ENCODE measurements around the gene RASSF10. TPM values are rescaled to one million over a fixed set of nuclear protein-coding genes. Genes with fewer than 3 reads are reported as not detected.

The RASSF10 gene
- total RNA-seq, 1 experiment from 2014 or later, result 10.0 TPM

DNA sequence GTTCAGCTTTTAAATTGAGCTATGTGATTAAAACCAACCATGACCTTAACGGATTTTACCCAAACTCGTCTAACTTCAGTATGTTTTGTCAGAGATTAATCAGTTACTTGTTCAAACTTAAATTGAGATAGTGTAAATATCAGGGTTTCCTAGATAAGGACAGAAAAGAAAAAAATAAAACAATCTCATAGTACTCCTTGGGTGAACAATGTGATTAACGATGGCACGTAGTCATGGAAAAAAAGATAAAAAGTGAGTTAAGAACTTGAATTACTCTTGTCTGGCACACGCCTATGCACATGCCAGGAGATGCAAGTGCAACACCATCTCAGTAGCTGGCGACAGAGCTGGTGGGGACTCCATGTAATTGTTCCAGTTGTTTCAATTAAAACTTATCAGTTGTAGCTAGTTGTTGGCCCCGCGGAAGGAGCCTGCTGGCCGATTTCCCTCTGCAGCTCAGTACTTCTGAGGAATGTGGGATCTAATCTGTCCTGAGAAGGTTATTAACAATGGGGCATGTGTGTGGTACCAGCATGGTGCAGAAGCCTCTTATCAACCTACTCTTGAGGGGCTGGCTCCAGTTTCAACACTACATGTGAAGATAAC is 3.0 kb downstream of the RASSF10 start:
- H3K4me1 Mint-ChIP-seq (ENCODE audit: low read depth, unreplicated experiment), result peaks cover 69% of the 10 kb centered on the region
- H3K27ac Mint-ChIP-seq (ENCODE audit: unreplicated experiment), result peak overlapping the region; percentile 26
- peaks cover 46% of the 10 kb centered on the region for H3K36me3 Mint-ChIP-seq (ENCODE audit: insufficient read depth, unreplicated experiment)
- intact Hi-C loops (cut with micrococcal nuclease; ENCODE audit: unreplicated experiment), result loop anchor here (5.0 to 10.0 kb wide), 2 partner anchors 45 to 173 kb away; no protein-coding TSS in a partner anchor
- TF ChIP-seq, protein P1, sequence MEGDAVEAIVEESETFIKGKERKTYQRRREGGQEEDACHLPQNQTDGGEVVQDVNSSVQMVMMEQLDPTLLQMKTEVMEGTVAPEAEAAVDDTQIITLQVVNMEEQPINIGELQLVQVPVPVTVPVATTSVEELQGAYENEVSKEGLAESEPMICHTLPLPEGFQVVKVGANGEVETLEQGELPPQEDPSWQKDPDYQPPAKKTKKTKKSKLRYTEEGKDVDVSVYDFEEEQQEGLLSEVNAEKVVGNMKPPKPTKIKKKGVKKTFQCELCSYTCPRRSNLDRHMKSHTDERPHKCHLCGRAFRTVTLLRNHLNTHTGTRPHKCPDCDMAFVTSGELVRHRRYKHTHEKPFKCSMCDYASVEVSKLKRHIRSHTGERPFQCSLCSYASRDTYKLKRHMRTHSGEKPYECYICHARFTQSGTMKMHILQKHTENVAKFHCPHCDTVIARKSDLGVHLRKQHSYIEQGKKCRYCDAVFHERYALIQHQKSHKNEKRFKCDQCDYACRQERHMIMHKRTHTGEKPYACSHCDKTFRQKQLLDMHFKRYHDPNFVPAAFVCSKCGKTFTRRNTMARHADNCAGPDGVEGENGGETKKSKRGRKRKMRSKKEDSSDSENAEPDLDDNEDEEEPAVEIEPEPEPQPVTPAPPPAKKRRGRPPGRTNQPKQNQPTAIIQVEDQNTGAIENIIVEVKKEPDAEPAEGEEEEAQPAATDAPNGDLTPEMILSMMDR (IDR thresholded peaks at IDR 0.05; ENCODE audit: unreplicated experiment), result no peak
- H3K27me3 Mint-ChIP-seq (ENCODE audit: unreplicated experiment), result no peaks in the 10 kb centered on the region
- CTCF ChIA-PET, result interaction anchor here (0.9 to 1.7 kb wide), 4 partner anchors 11 to 134 kb away, joined by 3 to 4 read pairs (median 3); no protein-coding TSS in a partner anchor
- no TSS peak for BruUV-seq (replicated peaks)
- DNase-seq, result peak; percentile 36
- peak overlapping the region; percentile 83 for H3K4me3 Mint-ChIP-seq (ENCODE audit: low read depth, unreplicated experiment)
- H3K9me3 Mint-ChIP-seq (ENCODE audit: low read depth, unreplicated experiment), result no peaks in the 10 kb centered on the region

DNA sequence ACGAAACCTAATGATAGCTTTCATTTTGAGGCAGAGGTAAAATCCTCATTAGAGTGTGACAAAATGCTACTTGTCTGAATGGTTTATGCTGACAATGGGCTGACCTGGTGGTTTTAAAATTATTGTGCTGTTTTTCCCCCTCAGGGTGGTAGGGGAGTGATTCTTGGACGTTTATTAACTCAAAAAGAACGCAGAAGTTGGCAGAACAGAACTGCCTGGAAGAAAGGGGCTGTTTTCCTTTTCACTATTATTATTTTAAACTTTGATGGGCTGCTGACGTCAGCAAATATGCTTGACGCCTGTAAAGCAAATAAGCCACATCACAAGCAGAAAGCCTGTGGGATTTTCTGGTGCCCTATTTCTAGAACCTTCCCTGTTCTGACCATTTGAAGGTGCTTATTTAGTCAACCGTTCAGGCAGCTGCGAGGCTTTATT is 4.0 kb downstream of the RASSF10 start:
- TF ChIP-seq, protein P1 (IDR thresholded peaks at IDR 0.05; ENCODE audit: unreplicated experiment), result no peak
- Mint-ChIP-seq H3K9me3 (ENCODE audit: low read depth, unreplicated experiment) (no peaks in the 10 kb centered on the region), H3K27ac (ENCODE audit: unreplicated experiment) (no peak overlapping the region), H3K4me1 (ENCODE audit: low read depth, unreplicated experiment) (peaks cover 66% of the 10 kb centered on the region), H3K27me3 (ENCODE audit: unreplicated experiment) (no peaks in the 10 kb centered on the region), H3K4me3 (ENCODE audit: low read depth, unreplicated experiment) (peak overlapping the region; percentile 83), H3K36me3 (ENCODE audit: insufficient read depth, unreplicated experiment) (peaks cover 46% of the 10 kb centered on the region)
- DNase-seq, result no peak
- CTCF ChIA-PET, result no interaction called here
- BruUV-seq (replicated peaks), result no TSS peak
- intact Hi-C loops (cut with micrococcal nuclease; ENCODE audit: unreplicated experiment), result loop anchor here (5.0 to 10.0 kb wide), 2 partner anchors 46 to 172 kb away; no protein-coding TSS in a partner anchor

DNA sequence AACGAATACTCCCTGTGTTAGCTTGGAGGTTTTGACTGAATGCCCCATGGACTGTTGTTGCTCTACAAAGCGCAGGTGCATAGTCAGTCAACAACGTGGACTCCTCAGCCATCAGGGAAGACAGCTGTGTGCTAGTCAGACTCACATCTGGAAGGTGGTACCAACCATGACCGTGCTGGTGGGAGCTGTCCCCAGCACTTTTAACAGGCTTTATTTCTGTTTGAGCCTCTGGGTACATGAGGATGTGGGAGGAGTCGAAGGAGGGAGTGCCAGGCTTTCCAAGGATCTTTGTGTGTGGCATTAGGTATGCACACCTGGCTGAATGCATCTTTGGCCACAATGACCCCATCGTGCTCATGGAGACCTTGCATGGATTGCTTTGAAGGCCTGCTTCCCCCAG is 6.6 kb downstream of the RASSF10 start:
- Mint-ChIP-seq H3K36me3 (ENCODE audit: insufficient read depth, unreplicated experiment) (peaks cover 23% of the 10 kb centered on the region), H3K27me3 (ENCODE audit: unreplicated experiment) (no peaks in the 10 kb centered on the region), H3K4me1 (ENCODE audit: low read depth, unreplicated experiment) (peaks cover 54% of the 10 kb centered on the region), H3K27ac (ENCODE audit: unreplicated experiment) (no peak overlapping the region), H3K4me3 (ENCODE audit: low read depth, unreplicated experiment) (no peak overlapping the region), H3K9me3 (ENCODE audit: low read depth, unreplicated experiment) (no peaks in the 10 kb centered on the region)
- TF ChIP-seq, protein P1 (IDR thresholded peaks at IDR 0.05; ENCODE audit: unreplicated experiment), result no peak
- DNase-seq, result no peak
- no TSS peak for BruUV-seq (replicated peaks)
- CTCF ChIA-PET, result no interaction called here
- intact Hi-C loops (cut with micrococcal nuclease; ENCODE audit: unreplicated experiment), result loop anchor here (1.0 to 10.0 kb wide), 2 partner anchors 138 to 169 kb away; no protein-coding TSS in a partner anchor

DNA sequence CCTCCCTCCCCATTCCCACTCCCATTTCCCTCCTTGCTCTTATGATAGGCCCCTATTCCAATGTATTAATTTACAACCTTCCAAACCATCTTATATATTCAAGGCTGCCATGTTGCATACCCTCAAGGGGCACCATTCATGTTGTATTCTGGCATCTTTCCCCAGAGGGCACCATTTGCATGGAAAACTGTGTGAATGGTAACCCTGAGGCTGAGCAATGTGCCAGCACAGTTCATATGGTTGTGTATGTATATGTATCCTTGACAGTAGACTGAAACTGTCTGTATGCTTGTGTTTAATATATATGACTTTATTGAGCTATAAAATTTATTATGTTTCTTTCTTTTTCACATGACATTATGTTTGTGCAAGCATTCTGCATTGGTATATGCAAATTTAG is 7.3 kb downstream of the RASSF10 start:
- no TSS peak for BruUV-seq (replicated peaks)
- H3K27me3 Mint-ChIP-seq (ENCODE audit: unreplicated experiment), result no peaks in the 10 kb centered on the region
- TF ChIP-seq, protein P1 (IDR thresholded peaks at IDR 0.05; ENCODE audit: unreplicated experiment), result no peak
- H3K4me1 Mint-ChIP-seq (ENCODE audit: low read depth, unreplicated experiment), result peaks cover 50% of the 10 kb centered on the region
- CTCF ChIA-PET, result no interaction called here
- no peak overlapping the region for H3K4me3 Mint-ChIP-seq (ENCODE audit: low read depth, unreplicated experiment)
- peaks cover 16% of the 10 kb centered on the region for H3K36me3 Mint-ChIP-seq (ENCODE audit: insufficient read depth, unreplicated experiment)
- H3K27ac Mint-ChIP-seq (ENCODE audit: unreplicated experiment), result no peak overlapping the region
- DNase-seq, result peak; percentile 38
- intact Hi-C loops (cut with micrococcal nuclease; ENCODE audit: unreplicated experiment), result loop anchor here (1.0 to 10.0 kb wide), 2 partner anchors 137 to 168 kb away; no protein-coding TSS in a partner anchor
- H3K9me3 Mint-ChIP-seq (ENCODE audit: low read depth, unreplicated experiment), result no peaks in the 10 kb centered on the region
